Thyroid gland (tissue), 4 donors: ENCODE data around the gene ROPN1L. TPM values are rescaled to one million over a fixed set of nuclear protein-coding genes. Genes with fewer than 3 reads are reported as not detected.
"Not testable (repeated sequence)": the region's sequence is repeated elsewhere in the genome, so short reads cannot be mapped to it uniquely, and the experiment has no call there.

ENCODE experiments used
- DNase-seq, 2 donors: peaks; one replicate each; pipeline ENCODE4 v3.0.0-alpha.2; 2019
- H3K27ac ChIP-seq, 3 donors: fragments of 200-600 bp; sonication (generic); 1 replicate in 2 of 3; 2 replicates in 1 of 3; pipeline ENCODE4 v1.5.1; 2016 to 2019; ENCODE audit warnings: mild to moderate bottlenecking in 1 of 3, moderate library complexity in 1 of 3
- H3K27me3 ChIP-seq: fragments of 200-600 bp; sonication (generic); one replicate; pipeline ENCODE4 v1.5.1; 2019
- H3K36me3 ChIP-seq, 2 donors: fragments of 200-600 bp; sonication (generic); one replicate each; pipeline ENCODE4 v1.5.1; 2016 to 2019
- H3K4me1 ChIP-seq, 2 donors: fragments of 200-600 bp; sonication (generic); one replicate each; pipeline ENCODE4 v1.5.1; 2017 to 2019
- H3K4me3 ChIP-seq, 3 donors: fragments of 200-600 bp; sonication (generic); replicated peaks in 1 of 3; 1 replicate in 2 of 3; 2 replicates in 1 of 3; pipeline ENCODE4 v1.5.1; 2016; ENCODE audit warnings: mild to moderate bottlenecking in 1 of 3
- H3K9me3 ChIP-seq: fragments of 200-600 bp; sonication (generic); one replicate; pipeline ENCODE4 v1.5.1; 2017
- POLR2A ChIP-seq, 2 donors: fragments of 450-650 bp; IDR thresholded peaks; one replicate each; pipeline ENCODE4 v1.6.1; 2017; ENCODE audit warnings: antibody characterized with exemption in 2 of 2, mild to moderate bottlenecking in 2 of 2, moderate library complexity in 1 of 2
- WGBS, 2 donors: methylation state at CpG; one replicate each; pipeline ENCODE4 v1.1.5; 2017; 5-methylcytosine and 5-hydroxymethylcytosine counted together
- intact Hi-C: fragments of 100-400 bp; cut with DNase I; formaldehyde crosslinking; loops from one replicate; pipeline ENCODE4 v1.15.1; 2023
- total RNA-seq, 4 donors: library from RNA; depleted of rRNA; stranded (reverse); fragments of >200 nt; gene quantifications; one replicate each; pipeline ENCODE4 v1.2.3, GENCODE V29; 2016
- TF ChIP-seq, protein P1 (sequence below), 6 experiments: fragments of 200-600 bp in 3 of 6; fragments of 450-650 bp in 3 of 6; sonication (generic) in 3 of 6; IDR thresholded peaks; one replicate each; pipeline ENCODE4 v1.5.1; 2016 to 2019; ENCODE audit warnings: antibody characterized with exemption in 6 of 6, mild to moderate bottlenecking in 2 of 6, inconsistent platforms in 1 of 6, moderate library complexity in 1 of 6

The ROPN1L gene
- 1 to 10 TPM in 3 of 4 donors, not detected in 1; 2.0 to 3.0 (median 2.1) TPM for total RNA-seq

GRCh38 chr5:10441083-10441991 lies at the start of gene ROPN1L:
TSS of gene ROPN1L (plus strand) at chr5:10441879. CDS start at chr5:10442168, 289 bp downstream.
- Histone ChIP-seq H3K27me3 (no peaks in the 10 kb centered on the region), H3K4me1 (peaks cover 4 to 7% of the 10 kb centered on the region in 2 donors), H3K4me3 (peak within 1 kb of the TSS; percentile 10 to 41 (median 17)), H3K36me3 (no peaks in the 10 kb centered on the region), H3K9me3 (no peaks in the 10 kb centered on the region), H3K27ac (peak within 1 kb of the TSS in 2 of 3 donors; percentile 39 to 60)
- intact Hi-C loops = no loop called here
- DNase-seq = peak; percentile 80 to 84
- WGBS, 2 donors = 2 to 8% methylated on average over 21 to 29 of the region's 63 CpGs
- peak in 1 of 2 donors; percentile 86 for TF ChIP-seq POLR2A (IDR thresholded peaks at IDR 0.05)
- TF ChIP-seq, protein P1, sequence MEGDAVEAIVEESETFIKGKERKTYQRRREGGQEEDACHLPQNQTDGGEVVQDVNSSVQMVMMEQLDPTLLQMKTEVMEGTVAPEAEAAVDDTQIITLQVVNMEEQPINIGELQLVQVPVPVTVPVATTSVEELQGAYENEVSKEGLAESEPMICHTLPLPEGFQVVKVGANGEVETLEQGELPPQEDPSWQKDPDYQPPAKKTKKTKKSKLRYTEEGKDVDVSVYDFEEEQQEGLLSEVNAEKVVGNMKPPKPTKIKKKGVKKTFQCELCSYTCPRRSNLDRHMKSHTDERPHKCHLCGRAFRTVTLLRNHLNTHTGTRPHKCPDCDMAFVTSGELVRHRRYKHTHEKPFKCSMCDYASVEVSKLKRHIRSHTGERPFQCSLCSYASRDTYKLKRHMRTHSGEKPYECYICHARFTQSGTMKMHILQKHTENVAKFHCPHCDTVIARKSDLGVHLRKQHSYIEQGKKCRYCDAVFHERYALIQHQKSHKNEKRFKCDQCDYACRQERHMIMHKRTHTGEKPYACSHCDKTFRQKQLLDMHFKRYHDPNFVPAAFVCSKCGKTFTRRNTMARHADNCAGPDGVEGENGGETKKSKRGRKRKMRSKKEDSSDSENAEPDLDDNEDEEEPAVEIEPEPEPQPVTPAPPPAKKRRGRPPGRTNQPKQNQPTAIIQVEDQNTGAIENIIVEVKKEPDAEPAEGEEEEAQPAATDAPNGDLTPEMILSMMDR (IDR thresholded peaks at IDR 0.05) = no peak

GRCh38 chr5:10392567-10393328 lies 48.9 kb upstream of the ROPN1L start:
- 98 to 99% methylated on average over 6 of the region's 6 CpGs for WGBS, 2 donors
- intact Hi-C loops, DNase-seq, H3K4me3 ChIP-seq, H3K27ac ChIP-seq, H3K9me3 ChIP-seq, H3K27me3 ChIP-seq, H3K4me1 ChIP-seq: not testable (repeated sequence)
- H3K36me3 ChIP-seq = peaks cover 33 to 43% of the 10 kb centered on the region in 2 donors

GRCh38 chr5:10393491-10393890 lies 48.2 kb upstream of the ROPN1L start:
- H3K27ac ChIP-seq = no peak overlapping the region
- intact Hi-C loops = no loop called here
- H3K27me3 ChIP-seq = no peaks in the 10 kb centered on the region
- peaks cover 33 to 46% of the 10 kb centered on the region in 2 donors for H3K36me3 ChIP-seq
- 73 to 83% methylated on average over 2 of the region's 2 CpGs for WGBS, 2 donors
- no peaks in the 10 kb centered on the region for H3K9me3 ChIP-seq
- TF ChIP-seq, protein P1 (IDR thresholded peaks at IDR 0.05) = no peak
- no peak for TF ChIP-seq POLR2A (IDR thresholded peaks at IDR 0.05)
- no peaks in the 10 kb centered on the region for H3K4me1 ChIP-seq
- no peak for DNase-seq
- H3K4me3 ChIP-seq = no peak overlapping the region

DNA sequence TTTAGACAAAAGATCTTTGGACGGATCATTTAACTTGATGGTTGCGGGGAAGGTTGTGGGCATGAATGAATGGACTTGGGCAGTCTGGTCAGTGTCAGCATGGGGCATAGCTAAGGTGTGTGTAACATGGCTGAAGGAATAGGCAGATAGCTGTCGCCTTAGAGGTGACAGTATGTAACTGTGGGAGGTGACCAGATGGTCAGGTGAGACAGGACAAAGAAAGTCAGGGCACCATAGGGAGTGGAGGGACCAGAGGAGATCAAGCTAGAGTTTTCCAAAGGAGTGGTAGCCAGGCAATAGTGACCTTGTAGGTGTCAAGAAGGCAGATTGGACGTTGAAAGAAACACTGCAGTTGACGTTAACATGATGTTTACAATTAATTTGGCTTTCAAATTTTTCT lies 45.1 kb upstream of the ROPN1L start:
- no peaks in the 10 kb centered on the region for H3K9me3 ChIP-seq
- intact Hi-C loops = no loop called here
- no peak overlapping the region for H3K4me3 ChIP-seq
- H3K27ac ChIP-seq = no peak overlapping the region
- no peaks in the 10 kb centered on the region for H3K4me1 ChIP-seq
- TF ChIP-seq POLR2A (IDR thresholded peaks at IDR 0.05) = no peak
- TF ChIP-seq, protein P1 (IDR thresholded peaks at IDR 0.05) = no peak
- H3K36me3 ChIP-seq = peaks cover 26 to 43% of the 10 kb centered on the region in 2 donors
- no peaks in the 10 kb centered on the region for H3K27me3 ChIP-seq
- no peak for DNase-seq
- 84 to 86% methylated on average over 5 of the region's 5 CpGs for WGBS, 2 donors

DNA sequence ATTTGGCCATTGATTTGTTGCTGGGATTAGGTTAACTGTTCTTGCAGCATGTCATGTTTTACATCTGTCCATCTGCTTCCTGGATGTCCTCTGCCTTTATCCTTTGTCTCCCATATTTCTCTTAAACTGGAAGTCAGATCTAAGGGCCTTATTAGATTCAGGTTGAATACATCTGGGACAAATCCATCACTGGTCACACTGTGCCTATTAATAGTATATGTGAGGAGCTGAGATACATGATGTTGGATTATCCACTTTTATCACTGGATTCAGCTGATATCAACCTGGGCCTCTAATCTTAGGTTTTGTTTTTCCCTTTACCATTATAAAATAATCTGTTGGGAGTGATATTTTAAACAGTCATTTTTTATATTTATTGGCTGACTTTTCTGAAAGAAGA lies 41.8 kb upstream of the ROPN1L start:
- H3K4me3 ChIP-seq = no peak overlapping the region
- no peak for DNase-seq
- no peaks in the 10 kb centered on the region for H3K4me1 ChIP-seq
- H3K36me3 ChIP-seq = peaks cover 24 to 40% of the 10 kb centered on the region in 2 donors
- peak overlapping the region in 1 of 3 donors; percentile 2 for H3K27ac ChIP-seq
- H3K27me3 ChIP-seq = no peaks in the 10 kb centered on the region
- no peaks in the 10 kb centered on the region for H3K9me3 ChIP-seq
- TF ChIP-seq POLR2A (IDR thresholded peaks at IDR 0.05) = no peak
- intact Hi-C loops = no loop called here
